ENCODE data around the gene CDKN2C.
"Not testable (repeated sequence)": the region's sequence is repeated elsewhere in the genome, so short reads cannot be mapped to it uniquely, and the experiment has no call there.

CDKN2C gene

DNA sequence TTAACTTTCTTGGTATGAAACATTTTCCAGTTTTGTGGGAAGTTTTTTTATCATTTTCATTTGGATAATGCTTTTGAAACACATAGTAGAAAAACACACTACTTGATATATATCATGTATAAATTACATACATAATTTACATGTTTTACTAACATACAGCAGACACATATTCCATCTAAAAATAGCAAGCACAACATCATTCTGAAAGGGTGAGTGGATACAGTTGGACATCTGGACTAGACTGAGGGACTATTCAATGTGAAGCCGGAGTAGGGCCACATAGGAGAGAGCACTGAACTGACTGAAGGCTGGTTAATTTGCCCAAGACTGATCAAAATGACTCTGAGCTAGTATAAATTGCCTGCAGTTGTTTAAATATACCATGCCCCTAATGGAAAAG is 11.7 kb downstream of the CDKN2C start:
- no peak for DNase-seq

DNA sequence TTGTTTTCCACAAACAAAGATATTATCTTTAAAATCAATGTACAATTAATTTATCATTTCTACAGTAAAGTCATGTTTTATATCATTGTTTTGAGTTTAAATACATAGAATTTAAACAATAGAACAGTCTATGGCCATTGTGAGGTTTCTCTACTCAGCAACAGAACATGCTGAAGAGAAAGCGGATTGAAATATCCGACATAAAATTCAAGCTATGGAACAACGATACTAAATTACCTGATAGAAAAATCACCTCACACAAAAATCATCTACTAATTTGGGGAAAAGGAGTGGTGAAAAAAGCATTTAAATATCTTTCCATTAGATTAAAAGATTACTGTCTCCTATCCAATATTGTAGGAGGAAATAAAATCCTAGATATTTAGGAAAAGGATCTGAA is 12.6 kb downstream of the CDKN2C start:
- no peak for DNase-seq

DNA sequence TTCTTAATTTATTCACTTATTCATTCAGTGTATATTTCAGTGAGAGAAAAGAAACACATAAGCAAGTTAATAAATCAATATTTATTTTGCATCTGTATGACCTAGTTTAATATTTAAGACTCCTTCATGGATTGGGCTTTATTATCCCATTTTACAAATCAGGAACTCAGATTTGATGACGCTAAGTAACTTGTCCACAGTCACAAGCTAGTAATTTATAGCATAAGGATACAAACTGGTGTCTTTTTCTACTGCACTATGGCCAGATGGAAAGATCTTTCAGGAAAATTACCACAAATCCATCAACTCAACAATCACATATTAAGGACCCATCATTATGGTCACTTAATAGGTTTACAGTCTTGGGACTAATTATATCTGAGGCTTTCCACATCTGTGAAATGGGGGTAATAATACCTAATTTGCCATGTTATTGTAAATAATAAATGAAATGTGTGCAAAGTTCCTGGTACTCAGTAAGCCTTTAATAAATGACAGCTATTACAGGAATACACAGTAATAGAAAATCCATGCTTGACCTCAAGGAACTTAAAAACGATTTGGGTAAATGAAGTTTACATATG is 13.3 kb downstream of the CDKN2C start:
- DNase-seq, result no peak

DNA sequence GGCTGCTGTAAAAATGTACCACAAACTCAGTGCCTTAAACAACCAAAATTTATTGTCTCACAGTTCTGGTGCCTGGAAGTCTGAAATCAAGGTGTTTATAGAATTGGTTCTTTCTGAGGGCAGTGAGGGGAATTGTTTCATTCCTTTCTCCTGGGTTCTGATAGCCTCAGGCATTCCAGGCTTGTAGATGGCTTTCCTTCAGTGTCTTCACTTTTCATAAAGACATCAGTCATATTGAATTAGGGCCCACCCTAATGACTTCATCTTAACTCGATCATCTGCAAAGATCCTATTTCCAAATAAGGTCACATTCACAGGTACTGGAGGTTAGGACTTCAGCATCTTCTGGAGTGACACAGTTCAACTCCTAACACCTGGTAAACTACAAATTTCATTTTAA is 15.0 kb downstream of the CDKN2C start:
- no peak for DNase-seq

DNA sequence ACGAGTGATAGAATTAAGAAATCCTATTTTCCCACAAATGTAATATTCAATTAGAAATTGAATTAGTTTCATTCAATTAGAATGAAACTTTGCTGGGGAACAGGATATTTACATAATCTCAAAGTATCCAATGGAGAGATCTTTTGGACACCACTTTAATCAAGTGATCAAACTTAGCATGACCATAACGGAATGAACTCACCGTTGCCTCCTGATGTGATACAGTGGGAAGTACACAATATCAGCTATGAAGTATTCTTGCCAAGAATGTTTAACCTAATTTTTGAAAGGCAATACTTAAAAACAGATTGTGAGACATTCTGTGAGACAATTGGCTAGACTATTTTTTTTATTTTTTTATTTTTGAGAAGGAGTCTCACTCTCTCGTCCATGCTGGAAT is 16.6 kb downstream of the CDKN2C start:
- DNase-seq, result no peak

DNA sequence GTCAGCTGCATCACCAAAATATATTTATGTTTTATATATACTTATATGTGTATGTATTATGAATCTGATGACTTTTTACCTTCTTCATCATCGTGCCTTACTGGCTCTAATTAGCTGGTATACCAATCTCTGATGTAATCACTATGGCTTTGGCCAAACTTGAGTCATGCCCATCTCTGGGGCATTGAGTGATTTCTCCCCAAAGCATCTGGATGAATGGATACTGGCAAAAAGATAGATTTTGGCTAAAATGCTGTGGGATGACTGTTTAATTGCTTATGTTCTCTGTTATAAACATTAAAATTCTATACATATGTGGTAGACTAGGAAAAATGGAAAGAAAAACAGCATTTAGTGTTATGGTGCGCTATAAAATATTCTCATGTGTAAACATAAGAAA is 19.6 kb downstream of the CDKN2C start:
- no peak for DNase-seq

DNA sequence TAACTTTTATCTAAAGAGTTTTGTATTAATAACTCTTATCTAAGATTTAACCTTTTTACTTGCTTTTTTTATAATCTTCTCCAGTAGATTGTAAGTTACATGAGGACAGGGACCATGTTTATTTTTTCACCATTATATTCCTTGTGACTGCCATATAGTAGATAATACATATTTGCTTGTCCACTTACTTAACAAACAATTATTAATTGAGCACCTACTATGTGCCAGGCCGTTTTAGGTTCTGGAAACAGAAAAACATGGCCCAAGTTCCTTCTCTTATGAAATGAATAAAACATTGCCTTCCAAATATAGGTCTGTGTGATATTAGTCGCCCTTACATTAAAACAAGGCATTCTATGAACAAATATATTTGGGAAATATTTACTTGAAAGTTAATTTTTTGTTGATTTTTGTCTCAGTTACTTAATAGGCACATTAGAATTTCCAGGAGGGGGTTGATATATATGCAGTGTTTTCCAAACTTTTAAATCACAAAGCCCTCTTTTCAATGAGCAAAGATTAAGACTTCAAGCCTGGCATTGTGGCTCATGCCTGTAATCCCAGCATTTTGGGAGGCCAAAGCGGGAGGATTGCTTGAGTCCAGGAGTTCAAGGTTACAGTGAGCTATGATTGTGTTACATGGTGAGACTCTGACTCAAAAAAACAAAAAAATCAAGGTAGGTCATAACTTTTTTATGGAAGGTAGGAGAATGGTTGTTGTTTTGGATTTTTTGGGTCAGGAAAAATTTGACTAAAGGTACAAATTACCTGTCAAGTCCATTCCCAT is 22.7 kb downstream of the CDKN2C start:
- no peak for DNase-seq

DNA sequence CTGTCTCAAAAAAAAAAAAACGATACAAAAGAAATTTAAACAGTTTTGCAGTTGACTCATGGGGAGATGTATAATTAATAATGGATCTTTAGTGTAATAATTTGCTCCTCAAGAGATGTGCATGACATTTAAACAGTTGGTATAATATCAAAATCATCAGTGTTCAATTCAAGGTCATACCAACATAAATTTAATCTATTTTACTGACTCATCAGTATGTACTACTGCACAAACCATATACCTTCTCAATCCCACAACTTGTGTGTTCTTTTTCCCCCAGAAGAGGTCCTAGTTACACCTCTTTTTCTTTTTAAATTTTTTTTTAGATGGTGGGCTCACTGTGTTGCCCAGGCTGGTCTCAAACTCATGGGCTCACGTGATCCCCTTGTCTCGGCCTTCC is 23.6 kb downstream of the CDKN2C start:
- no peak for DNase-seq

DNA sequence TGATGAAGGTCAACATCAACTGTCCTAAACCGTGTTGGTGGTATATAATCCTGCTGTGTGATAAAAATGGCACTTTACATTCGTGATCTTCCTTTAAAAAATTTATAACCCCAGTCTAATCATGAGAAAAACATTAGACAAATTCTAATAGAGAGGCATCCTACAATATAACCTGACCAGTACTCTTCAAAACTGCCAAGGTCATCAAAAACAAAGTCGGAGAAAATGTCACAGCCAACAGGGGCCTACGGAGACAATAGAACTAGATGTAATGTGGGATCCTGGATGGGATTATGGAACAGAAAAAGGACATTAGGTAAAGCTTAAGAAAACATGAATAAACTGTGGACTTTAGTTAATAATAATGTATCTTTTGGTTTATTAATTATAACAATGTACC is 25.0 kb downstream of the CDKN2C start:
- no peak for DNase-seq

DNA sequence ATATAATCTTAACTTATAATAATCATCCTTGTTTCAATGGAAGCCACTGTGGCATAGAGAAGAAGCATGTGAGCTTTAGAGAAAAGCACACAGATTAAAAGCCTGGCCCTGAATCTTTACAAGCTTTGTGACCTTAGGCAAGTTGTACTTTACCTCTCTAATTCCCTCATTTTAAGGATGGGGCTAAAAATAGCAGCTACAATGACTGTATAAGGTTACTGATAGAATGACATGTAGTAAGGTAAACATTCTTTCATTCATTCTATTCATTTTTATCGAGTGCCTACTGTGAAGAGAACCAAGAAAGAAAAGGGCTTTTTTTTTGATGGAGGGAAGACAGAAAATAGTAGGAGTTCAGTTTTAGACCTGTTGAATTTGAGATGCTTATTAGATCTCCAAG is 25.6 kb downstream of the CDKN2C start:
- DNase-seq, result no peak

DNA sequence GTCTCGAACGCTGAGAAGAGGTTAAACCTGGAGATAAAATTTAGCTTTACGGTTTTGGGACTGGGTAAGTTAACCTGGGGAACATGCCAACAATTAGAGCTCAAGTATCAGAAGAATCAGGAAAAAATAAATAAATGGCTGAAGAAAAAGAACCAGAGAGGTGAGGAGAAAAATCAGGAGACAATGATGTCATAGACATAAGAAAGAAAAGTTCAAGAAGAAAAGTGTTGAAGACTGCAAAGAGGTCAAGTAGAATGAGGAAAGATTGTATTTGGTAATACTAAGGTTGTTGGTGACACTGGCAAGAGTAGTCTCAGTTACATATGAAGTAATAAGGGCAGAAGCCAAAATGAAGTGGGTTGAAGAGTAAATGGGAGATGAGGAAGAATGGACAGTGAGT is 26.0 kb downstream of the CDKN2C start:
- DNase-seq, result no peak

DNA sequence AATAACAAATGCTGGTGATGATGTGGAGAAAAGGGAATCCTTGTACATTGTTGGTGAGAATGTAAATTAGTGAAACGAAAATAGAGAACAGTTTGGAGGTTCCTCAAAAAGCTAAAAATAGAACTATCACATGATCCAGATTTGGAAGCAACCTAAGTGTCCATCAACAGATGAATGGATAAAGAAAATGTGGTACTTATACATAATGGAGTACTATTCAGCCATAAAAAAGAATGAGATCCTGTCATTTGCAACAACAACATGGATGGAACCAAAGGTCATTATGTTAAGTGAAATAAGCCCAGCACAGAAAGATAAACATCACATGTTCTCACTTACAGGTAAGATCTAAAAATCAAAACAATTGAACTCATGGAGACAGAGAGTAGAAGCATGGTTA is 29.3 kb downstream of the CDKN2C start:
- DNase-seq, result not testable (repeated sequence)

DNA sequence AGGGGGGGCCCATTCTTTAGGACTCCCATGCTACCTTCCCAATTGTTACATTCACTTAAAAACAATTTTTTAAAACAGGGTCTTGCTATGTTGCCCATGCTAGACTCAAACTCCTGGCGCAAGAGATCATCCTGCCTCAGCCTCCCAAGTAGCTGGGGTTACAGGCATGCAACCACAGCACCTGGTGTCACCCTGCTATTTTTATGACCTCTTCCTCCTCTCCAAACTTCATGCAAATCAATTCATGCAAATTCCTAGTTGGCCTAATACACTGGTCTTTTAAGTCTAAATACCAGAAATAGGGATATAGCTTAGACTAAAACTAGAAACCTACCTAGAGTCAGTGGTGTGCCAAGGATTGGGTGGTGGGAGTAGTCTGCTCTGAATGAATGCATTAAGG is 30.1 kb downstream of the CDKN2C start:
- DNase-seq, result no peak

DNA sequence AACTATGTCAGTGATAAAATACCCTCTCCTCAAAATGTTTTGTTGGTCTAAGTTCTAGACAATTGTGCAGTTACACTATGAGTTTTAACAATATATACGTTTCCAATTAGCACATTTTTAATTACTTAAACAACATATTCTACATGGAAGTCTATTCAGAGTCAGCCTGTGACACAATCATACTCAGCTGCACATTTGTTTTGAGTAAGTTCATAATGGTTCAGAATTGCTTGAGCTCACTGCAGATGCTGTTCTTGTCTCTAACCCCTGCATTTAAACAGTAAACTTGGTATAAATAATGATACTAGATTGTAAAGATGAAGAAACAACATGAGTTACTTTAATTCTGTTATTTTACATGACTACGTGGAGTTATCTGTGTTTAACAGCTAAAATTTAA is 30.6 kb downstream of the CDKN2C start:
- no peak for DNase-seq

DNA sequence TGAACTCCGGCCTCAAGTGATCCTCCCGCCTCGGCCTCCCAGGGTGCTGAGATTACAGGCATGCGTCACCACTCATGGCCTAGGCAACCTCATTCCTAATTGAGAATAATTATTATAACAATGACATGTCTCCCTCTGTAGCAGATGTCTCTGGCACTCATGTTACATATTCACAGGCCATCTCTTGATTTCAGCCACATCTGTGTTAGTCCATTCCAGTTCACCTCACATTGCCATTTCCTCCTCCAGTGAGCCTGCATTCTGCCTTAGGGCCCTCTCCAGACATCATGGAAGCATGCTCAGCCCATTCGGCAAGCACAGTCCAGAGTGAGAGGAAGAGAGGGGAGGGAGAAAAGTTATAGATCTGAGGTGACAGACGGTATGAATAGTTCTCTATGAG is 32.5 kb downstream of the CDKN2C start:
- no peak for DNase-seq

DNA sequence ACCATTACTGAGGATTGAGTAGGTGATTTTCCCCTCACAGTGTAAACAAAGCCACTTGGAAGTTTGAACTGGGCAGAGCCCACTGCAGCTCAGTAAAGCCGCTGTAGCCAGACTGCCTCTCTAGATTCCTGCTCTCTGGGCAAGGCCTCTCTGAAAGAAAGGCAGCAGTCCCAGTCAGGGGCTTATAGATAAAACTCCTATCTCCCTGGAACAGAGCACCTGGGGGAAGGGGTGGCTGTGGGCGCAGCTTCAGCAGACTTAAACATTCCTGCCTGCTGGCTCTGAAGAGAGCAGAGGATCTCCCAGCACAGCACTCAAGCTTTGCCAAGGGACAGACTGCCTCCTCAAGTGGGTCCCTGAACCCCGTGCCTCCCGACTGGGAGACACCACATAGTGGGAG is 35.5 kb downstream of the CDKN2C start:
- not testable (repeated sequence) for DNase-seq

DNA sequence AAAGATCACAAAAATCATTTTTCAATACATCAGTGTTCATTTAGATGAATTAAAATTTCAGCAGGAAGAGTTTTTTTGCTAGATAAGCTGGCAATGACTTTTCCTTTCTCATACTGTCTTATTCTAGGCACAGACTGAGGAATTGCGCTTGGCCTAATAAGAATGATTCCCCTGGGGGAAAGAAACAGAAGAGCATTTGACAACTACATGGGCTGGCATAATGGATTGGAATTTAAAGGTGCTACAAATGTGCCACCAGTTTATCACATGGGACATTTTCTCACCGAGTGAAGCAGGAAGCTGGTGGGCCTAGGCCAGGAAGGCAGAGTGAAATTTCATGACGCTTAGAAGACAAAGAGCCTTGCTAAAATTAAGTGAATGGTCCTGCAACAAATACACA is 39.3 kb downstream of the CDKN2C start:
- DNase-seq, result no peak

DNA sequence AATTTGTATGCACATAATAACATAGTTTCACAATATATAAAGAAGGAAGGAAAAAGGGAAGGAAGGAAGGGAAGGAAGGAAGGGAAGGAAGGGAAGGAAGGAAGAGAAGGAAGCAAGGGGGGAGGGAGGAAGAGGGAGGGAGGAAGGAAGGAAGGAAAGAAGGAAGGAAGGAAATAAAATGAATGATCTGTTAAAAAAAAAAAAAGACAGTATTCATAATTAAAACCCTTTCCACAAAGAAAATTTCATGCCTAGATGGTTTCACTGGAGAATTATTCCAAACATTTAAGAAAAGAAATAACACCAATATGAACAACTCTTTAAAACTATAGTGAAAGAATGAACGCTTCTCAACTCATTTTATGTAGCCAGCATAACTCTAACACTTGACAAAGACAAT is 44.8 kb downstream of the CDKN2C start:
- DNase-seq, result no peak

DNA sequence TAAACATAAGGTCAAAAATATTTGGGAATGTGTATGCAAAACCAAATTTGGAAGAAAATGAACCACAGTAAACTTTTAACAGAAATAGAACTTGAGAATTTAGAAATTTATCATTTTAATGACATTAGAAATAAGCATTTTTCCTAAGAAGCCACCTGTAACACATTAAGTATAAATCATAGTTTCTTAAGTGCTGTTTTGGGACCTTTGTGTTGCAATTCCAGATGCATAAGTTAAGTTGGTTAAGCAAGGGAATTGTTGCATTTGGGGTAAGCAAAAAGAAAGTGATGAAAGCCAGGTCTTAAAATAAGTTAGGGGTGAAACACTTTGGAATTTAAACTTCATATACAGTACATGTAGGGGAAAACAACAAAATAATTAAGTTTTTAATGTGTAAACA is 49.8 kb downstream of the CDKN2C start:
- DNase-seq, result no peak

Measured in activated gamma-delta T cell treated with Interleukin-2 at 50 U/mL for 16 hours (primary cell).